ENCODE data around the gene RNLS.

The RNLS gene

DNA sequence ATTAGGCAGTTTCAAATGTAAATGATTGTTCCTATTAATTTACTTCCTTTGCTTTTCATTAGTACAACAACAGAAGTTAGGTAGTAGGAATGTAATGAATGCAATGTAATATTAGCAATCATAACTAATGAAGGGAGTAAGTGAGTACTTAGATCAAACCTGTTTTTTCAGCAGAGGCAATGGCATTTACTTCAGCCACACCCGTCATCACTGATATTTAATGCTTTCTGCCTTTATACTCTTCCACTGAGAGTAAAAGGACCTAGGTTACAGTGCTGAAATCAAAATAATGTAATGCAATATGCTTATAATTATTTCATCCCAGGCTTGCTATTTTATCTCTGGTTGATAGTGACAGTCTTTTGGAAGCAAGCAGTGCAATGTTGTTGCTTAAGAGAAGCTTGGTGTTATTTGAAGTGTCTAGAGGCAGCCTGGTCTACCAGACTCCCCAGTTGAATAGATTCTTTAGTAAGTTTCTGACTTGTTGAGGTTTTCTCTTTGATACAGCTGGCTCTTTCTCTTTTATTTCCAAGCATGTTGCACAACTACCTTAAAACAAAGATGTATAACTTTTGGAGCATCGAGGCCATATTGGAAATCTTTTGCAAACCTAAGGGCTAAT lies 149.4 kb downstream of the RNLS start:
- Mint-ChIP-seq H3K4me1 (no peaks in the 10 kb centered on the region), H3K4me3 (no peak overlapping the region), H3K27ac (no peak overlapping the region), H3K36me3 (peaks cover 2% of the 10 kb centered on the region), H3K27me3 (no peaks in the 10 kb centered on the region), H3K9me3 (peaks cover 2% of the 10 kb centered on the region)
- DNase-seq (ENCODE audit: low spot score in 2 of 2), result no peak
- ATAC-seq (ENCODE audit: low read depth), result no peak

DNA sequence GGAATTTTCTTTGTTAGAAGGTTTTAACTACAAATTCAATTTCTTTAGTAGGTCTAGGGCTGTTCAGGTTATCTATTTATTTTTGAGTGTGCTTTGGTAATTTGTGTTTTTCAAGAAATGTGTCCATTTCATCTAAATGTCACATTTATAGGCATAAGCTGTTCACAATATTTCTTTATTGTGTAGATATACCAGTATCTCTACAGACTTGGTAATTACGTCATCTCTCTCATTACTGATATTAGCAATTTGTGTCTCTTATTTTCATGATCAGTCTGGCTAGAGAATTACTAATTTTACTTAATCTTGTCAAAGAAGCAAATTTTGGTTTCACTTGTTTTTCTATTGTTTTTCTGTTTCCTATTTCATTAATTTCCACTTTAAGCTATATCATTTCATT lies 152.0 kb downstream of the RNLS start:
- Mint-ChIP-seq H3K36me3 (peaks cover 2% of the 10 kb centered on the region), H3K4me1 (peaks cover 3% of the 10 kb centered on the region), H3K9me3 (peaks cover 2% of the 10 kb centered on the region), H3K4me3 (no peak overlapping the region), H3K27ac (no peak overlapping the region), H3K27me3 (no peaks in the 10 kb centered on the region)
- no peak for DNase-seq (ENCODE audit: low spot score in 2 of 2)
- ATAC-seq (ENCODE audit: low read depth), result no peak

DNA sequence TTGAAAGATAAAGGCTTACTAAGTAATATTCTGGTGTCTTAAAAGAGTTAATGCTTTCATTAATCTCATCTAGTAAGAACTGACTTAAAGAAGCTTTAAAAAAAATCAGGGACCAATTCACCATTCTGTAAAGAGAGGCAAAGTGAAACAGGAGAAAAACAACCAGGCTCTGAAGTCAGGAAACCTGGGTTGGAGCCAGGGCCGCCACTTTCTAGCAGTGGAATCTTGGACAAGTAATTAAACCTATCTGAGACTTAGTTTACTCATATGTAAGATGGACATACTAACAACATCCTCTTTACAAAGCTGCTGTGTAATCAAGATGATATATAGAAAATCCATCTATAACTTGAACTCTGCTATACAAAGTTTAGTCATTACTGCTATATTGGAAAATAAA lies 154.1 kb downstream of the RNLS start:
- Mint-ChIP-seq H3K4me3 (no peak overlapping the region), H3K9me3 (peaks cover 2% of the 10 kb centered on the region), H3K4me1 (peaks cover 3% of the 10 kb centered on the region), H3K36me3 (peaks cover 2% of the 10 kb centered on the region), H3K27me3 (no peaks in the 10 kb centered on the region), H3K27ac (no peak overlapping the region)
- ATAC-seq (ENCODE audit: low read depth), result no peak
- no peak for DNase-seq (ENCODE audit: low spot score in 2 of 2)

DNA sequence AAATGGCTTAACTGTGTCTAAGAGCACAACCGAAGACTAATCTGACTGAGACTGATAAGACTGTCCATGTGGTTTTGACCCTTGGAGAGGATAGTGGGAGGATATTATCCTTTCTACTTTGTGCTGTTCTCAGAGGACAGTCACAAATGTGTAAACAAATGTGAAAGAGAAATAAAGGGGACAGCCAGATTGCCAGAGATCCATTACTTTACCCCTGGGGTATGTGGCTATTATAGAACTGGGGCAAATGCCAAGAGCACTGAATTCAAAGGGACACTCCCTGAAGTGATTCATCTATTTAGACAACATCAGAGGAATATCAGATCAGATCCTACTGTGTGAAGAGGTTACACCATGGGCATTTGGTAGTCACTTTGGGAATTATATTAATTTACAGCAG lies 154.7 kb downstream of the RNLS start:
- Mint-ChIP-seq H3K9me3 (peaks cover 2% of the 10 kb centered on the region), H3K27me3 (no peaks in the 10 kb centered on the region), H3K4me3 (no peak overlapping the region), H3K36me3 (peaks cover 2% of the 10 kb centered on the region), H3K4me1 (peaks cover 3% of the 10 kb centered on the region), H3K27ac (no peak overlapping the region)
- ATAC-seq (ENCODE audit: low read depth) (no peak), DNase-seq (ENCODE audit: low spot score in 2 of 2) (no peak)

DNA sequence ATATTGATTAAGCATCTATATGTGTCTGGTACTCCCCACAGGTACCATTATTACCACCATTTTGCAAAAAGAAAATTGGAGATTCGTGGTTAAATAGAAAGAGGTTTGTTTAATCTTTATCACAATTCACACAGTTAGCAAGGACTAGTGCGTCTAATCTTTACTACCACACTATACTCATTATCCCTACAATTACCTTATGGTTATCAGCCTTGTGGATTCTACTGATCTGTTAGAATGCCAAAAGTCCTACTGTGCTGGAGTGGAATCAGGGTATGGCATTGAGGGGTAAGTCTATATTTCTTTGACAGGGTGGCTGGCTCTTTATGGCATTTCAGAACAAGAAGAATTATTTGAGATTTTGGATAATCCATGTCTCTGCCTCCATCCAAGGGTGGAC lies 156.1 kb downstream of the RNLS start:
- no peaks in the 10 kb centered on the region for H3K36me3 Mint-ChIP-seq
- DNase-seq (ENCODE audit: low spot score in 2 of 2), result no peak
- H3K27ac Mint-ChIP-seq, result no peak overlapping the region
- no peak overlapping the region for H3K4me3 Mint-ChIP-seq
- no peaks in the 10 kb centered on the region for H3K27me3 Mint-ChIP-seq
- ATAC-seq (ENCODE audit: low read depth), result no peak
- H3K9me3 Mint-ChIP-seq, result no peaks in the 10 kb centered on the region
- H3K4me1 Mint-ChIP-seq, result peaks cover 3% of the 10 kb centered on the region

DNA sequence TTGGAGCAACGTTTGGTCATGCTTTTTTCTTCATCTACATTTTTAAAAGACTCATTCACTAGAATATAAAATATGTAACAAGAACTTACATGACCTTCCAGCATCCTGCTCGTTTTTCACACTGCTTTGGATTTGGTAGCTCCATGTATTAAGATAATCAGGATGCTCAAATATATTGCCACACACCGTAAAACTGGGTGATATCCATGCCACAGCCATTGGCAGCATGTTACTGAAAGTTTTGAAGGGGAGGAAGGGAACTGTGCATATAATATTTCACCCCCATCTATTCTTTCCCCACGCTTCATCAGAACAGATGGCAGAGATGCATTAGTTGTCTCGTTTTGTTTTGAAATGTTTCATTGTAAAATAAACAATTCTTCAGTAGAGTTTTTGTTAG lies 158.2 kb downstream of the RNLS start:
- no peaks in the 10 kb centered on the region for H3K36me3 Mint-ChIP-seq
- ATAC-seq (ENCODE audit: low read depth), result no peak
- H3K27me3 Mint-ChIP-seq, result no peaks in the 10 kb centered on the region
- no peak for DNase-seq (ENCODE audit: low spot score in 2 of 2)
- H3K9me3 Mint-ChIP-seq, result no peaks in the 10 kb centered on the region
- peaks cover 3% of the 10 kb centered on the region for H3K4me1 Mint-ChIP-seq
- no peak overlapping the region for H3K27ac Mint-ChIP-seq
- no peak overlapping the region for H3K4me3 Mint-ChIP-seq

DNA sequence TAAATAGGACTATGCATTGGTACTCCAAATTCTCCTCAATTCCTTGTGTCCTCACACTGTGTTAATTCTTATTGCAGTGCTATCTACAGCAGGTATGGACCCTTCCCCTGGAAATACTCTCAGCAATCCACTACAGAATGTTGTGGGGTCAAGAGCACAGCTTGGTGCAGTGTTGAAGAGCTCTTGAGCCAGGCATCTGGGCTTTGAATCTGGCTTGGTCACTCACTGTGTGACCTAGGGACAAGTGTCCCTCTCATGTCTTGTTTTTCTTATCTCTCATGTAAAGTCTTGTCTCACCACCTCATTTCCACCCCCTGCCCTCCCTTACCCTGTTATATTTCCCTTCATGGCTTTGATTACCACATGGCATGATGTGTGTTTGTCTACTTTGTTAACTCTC lies 159.4 kb downstream of the RNLS start:
- Mint-ChIP-seq H3K36me3 (no peaks in the 10 kb centered on the region), H3K4me3 (no peak overlapping the region), H3K4me1 (peaks cover 3% of the 10 kb centered on the region), H3K27ac (no peak overlapping the region), H3K9me3 (no peaks in the 10 kb centered on the region), H3K27me3 (no peaks in the 10 kb centered on the region)
- no peak for DNase-seq (ENCODE audit: low spot score in 2 of 2)
- ATAC-seq (ENCODE audit: low read depth), result no peak

DNA sequence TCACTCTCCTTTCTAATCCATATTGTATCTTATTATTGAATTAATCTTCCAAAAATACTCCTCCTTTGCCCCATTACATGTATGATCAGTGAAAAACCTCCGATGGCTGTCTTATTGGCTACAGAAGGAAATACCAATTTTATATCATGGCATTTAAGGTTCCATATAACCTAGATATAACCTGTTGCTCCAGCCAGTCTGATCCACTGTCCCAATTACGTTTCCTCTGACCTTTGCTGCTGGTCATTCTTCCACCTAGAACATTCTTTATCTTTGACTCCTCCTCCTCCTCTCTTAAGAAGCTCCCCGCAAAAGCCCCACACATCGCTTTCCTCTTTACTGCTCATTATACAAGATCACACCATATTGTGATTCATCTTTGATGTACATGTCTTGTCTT lies 161.5 kb downstream of the RNLS start:
- ATAC-seq (ENCODE audit: low read depth), result no peak

DNA sequence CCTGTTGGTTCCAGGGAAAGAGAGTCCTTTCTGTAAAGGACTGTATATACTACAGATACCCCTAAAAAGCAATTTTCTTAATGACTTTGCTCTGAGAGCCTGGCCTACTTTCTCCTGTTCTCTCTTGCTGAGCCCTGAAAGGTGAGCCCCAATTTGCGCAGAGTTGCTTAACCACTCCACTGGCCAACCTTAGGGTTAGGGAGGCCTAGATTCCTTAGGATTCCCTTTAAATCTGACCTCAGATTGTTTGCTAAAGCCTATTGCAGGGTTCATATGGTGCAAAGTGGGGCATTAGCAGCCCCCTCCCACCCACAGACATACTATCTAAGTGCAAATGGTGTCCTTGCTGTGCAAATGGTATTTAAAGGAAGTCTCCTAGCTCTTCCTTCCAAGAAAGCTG lies 164.2 kb downstream of the RNLS start:
- DNase-seq (ENCODE audit: low spot score in 2 of 2), result no peak
- no peaks in the 10 kb centered on the region for H3K27me3 Mint-ChIP-seq
- H3K36me3 Mint-ChIP-seq, result no peaks in the 10 kb centered on the region
- H3K4me1 Mint-ChIP-seq, result peaks cover 8% of the 10 kb centered on the region
- no peak overlapping the region for H3K4me3 Mint-ChIP-seq
- no peak overlapping the region for H3K27ac Mint-ChIP-seq
- H3K9me3 Mint-ChIP-seq, result no peaks in the 10 kb centered on the region
- no peak for ATAC-seq (ENCODE audit: low read depth)

More for the DNA sequence above, 161.5 kb downstream of the RNLS start:
- no peaks in the 10 kb centered on the region for H3K27me3 Mint-ChIP-seq
- H3K27ac Mint-ChIP-seq, result no peak overlapping the region
- no peak overlapping the region for H3K4me3 Mint-ChIP-seq
- no peaks in the 10 kb centered on the region for H3K36me3 Mint-ChIP-seq
- peaks cover 2% of the 10 kb centered on the region for H3K4me1 Mint-ChIP-seq
- DNase-seq (ENCODE audit: low spot score in 2 of 2), result no peak
- H3K9me3 Mint-ChIP-seq, result no peaks in the 10 kb centered on the region

DNA sequence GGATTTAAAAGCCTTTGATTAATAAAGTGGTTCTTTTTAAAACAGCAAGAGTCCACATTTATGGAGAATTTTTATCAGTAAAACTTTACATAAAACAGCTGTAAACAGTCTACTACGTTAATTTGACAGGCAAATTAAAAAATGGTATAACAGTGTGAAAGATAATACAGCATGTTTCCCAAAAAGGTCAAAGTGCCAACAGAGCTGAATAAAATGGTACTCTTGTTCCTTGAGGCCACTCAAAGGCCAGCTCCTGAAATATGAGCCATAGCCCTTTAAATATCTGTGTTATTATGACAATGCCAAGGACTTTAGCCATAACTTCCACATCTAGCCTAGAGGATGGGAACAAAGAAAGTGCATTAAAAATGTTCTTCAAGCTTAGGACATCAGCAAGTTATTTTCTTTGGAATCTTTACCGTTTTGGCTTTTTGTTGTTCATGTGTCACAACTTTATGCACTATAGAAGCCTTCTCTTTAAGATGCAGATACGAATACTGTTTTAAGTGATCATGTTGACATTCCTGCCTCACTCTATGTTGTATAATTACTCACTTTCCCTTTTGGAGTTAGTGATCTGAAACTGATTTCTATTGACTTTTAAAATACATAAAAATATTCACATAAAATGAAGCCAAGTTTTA lies 165.6 kb downstream of the RNLS start:
- ATAC-seq (ENCODE audit: low read depth) (no peak), DNase-seq (ENCODE audit: low spot score in 2 of 2) (no peak)
- Mint-ChIP-seq H3K4me3 (no peak overlapping the region), H3K4me1 (peaks cover 8% of the 10 kb centered on the region), H3K36me3 (no peaks in the 10 kb centered on the region), H3K27me3 (no peaks in the 10 kb centered on the region), H3K27ac (no peak overlapping the region), H3K9me3 (no peaks in the 10 kb centered on the region)

DNA sequence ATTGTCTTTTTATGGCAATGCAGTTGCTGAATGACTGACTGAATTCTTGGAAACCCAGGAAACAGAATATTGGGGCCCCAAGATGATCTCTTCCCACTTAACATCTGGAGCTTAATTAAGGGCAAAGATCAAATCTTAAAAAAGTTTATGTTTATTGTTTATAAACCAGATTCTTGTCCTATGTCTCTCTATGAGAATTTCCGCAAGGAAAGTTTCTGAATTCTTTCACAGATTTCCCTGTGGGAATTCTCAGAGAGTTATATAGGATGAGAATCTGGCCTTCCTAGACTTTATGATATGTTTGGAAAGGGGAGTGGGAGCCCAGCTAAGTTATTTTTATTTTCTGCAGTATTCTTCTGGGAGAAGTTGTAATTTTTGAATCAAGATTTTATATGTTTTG lies 166.3 kb downstream of the RNLS start:
- H3K27ac Mint-ChIP-seq, result no peak overlapping the region
- no peak for DNase-seq (ENCODE audit: low spot score in 2 of 2)
- H3K4me3 Mint-ChIP-seq, result no peak overlapping the region
- peaks cover 8% of the 10 kb centered on the region for H3K4me1 Mint-ChIP-seq
- no peaks in the 10 kb centered on the region for H3K9me3 Mint-ChIP-seq
- H3K27me3 Mint-ChIP-seq, result no peaks in the 10 kb centered on the region
- no peaks in the 10 kb centered on the region for H3K36me3 Mint-ChIP-seq
- ATAC-seq (ENCODE audit: low read depth), result no peak

DNA sequence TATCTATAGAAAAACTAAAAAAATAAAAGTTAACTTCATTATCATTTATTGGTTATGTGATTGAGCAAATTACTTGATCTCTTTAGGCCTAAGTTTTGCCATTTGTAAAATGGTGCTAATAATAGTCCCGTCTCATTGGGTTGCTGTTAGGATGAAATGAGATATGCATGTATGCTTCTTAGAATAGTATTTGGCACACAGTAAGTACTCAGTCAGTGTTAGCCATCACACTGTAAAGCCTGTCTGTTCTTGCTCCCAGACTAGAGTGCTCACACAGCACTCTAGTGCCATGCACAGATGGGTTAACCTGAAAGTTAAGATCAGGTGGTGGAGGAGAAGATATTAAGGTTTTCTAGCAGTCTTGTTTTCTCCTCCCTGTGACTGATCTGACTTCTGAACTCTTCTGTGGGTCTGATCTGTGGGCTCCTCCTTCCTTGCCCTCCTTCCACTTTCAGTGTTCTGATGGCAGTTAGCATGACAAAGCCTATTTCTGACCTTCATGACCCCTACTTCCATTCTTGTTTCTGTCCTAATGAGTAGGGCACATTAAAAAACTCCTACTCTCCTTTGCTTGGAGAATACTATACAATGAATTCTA lies 167.5 kb downstream of the RNLS start:
- no peak overlapping the region for H3K4me3 Mint-ChIP-seq
- H3K36me3 Mint-ChIP-seq, result no peaks in the 10 kb centered on the region
- ATAC-seq (ENCODE audit: low read depth), result no peak
- DNase-seq (ENCODE audit: low spot score in 2 of 2), result no peak
- peaks cover 8% of the 10 kb centered on the region for H3K4me1 Mint-ChIP-seq
- no peaks in the 10 kb centered on the region for H3K9me3 Mint-ChIP-seq
- H3K27ac Mint-ChIP-seq, result no peak overlapping the region
- no peaks in the 10 kb centered on the region for H3K27me3 Mint-ChIP-seq

DNA sequence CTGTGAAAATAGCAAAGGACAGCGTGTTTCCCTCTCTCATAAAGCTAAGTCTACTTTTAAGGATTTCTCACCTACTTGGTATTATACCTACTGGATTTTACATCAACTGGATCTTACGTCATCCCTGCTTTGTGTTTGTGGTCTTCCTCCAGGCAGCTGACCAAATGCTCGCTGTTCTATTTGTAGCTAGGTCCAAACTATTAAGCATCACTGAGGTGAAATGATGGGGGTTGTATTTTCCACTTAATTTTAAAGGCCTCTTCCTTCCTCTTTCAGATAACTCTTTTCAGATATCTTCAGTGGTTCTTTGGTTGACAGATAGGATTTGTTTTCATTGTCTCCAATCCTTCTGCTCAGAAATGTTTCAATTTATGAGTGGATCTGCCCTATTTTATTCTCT lies 169.7 kb downstream of the RNLS start:
- no peaks in the 10 kb centered on the region for H3K27me3 Mint-ChIP-seq
- peak; percentile 50 for ATAC-seq (ENCODE audit: low read depth)
- H3K9me3 Mint-ChIP-seq, result no peaks in the 10 kb centered on the region
- no peak overlapping the region for H3K4me3 Mint-ChIP-seq
- no peaks in the 10 kb centered on the region for H3K36me3 Mint-ChIP-seq
- no peak for DNase-seq (ENCODE audit: low spot score in 2 of 2)
- H3K27ac Mint-ChIP-seq, result no peak overlapping the region
- H3K4me1 Mint-ChIP-seq, result peaks cover 8% of the 10 kb centered on the region

DNA sequence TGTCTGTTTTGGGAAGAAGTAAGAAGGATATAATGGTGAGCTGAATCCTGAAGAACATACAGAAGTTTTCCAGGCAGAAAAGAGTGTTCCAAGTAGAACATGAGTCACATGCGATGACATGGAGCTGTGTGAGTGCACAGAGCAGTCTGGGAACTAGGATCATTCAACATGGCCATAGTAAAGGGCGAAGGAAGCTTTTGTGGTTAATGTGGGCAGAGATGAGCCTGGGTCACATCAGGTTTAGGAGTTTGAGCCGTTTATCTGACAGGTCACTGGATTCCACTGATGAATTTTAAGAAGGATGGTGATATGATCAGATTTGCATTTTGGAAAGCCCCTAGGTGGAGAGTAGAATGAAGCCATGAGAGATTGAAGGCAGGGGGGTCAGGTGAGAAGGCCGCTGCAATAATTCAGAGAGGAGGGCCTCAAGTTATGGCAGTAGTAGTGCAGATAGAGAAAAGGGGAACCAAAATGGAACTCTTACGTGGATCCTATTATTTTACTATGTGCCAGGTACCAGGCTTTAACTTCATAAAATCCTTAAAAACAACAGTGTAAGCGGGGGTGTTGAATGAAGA lies 171.3 kb downstream of the RNLS start:
- H3K36me3 Mint-ChIP-seq, result peaks cover 2% of the 10 kb centered on the region
- no peak overlapping the region for H3K4me3 Mint-ChIP-seq
- H3K9me3 Mint-ChIP-seq, result no peaks in the 10 kb centered on the region
- DNase-seq (ENCODE audit: low spot score in 2 of 2) (no peak), ATAC-seq (ENCODE audit: low read depth) (peak; percentile 79)
- H3K4me1 Mint-ChIP-seq, result peaks cover 11% of the 10 kb centered on the region
- H3K27me3 Mint-ChIP-seq, result no peaks in the 10 kb centered on the region
- no peak overlapping the region for H3K27ac Mint-ChIP-seq

Measured in memory B cell (primary cell).